UCSD-AML1 (cell line): ENCODE measurements around the gene TGFBR2.
"Not testable (repeated sequence)": the region's sequence is repeated elsewhere in the genome, so short reads cannot be mapped to it uniquely, and the experiment has no call there.

Experiments
- DNase-seq: peaks from one replicate; lab custom pipeline; 2025; ENCODE audit not compliant: unreplicated experiment; lab: John Stamatoyannopoulos, UW

TGFBR2 gene

GRCh38 chr3:30617653-30618052, 11.3 kb downstream of the TGFBR2 start:
- DNase-seq, result no peak

GRCh38 chr3:30618526-30618925, 12.1 kb downstream of the TGFBR2 start:
- DNase-seq, result no peak

- no peak for DNase-seq
Observed at GRCh38 chr3:30619318-30619717, 12.9 kb downstream of the TGFBR2 start.

GRCh38 chr3:30620402-30621360, 14.3 kb downstream of the TGFBR2 start:
- no peak for DNase-seq

- no peak for DNase-seq
Observed at GRCh38 chr3:30621576-30621975, 15.2 kb downstream of the TGFBR2 start.

GRCh38 chr3:30622047-30622545, 15.7 kb downstream of the TGFBR2 start:
- no peak for DNase-seq

GRCh38 chr3:30622790-30623189, 16.4 kb downstream of the TGFBR2 start:
- no peak for DNase-seq

- no peak for DNase-seq
Observed at GRCh38 chr3:30623351-30623750, 16.9 kb downstream of the TGFBR2 start.

GRCh38 chr3:30624480-30624879, 18.1 kb downstream of the TGFBR2 start:
- not testable (repeated sequence) for DNase-seq

GRCh38 chr3:30625541-30626438, 19.4 kb downstream of the TGFBR2 start:
- no peak for DNase-seq

GRCh38 chr3:30626443-30627180, 20.2 kb downstream of the TGFBR2 start:
- no peak for DNase-seq

GRCh38 chr3:30628205-30628900, 22.0 kb downstream of the TGFBR2 start:
- DNase-seq, result no peak

GRCh38 chr3:30628901-30629590, 22.6 kb downstream of the TGFBR2 start:
- DNase-seq, result no peak

GRCh38 chr3:30629746-30630145, 23.3 kb downstream of the TGFBR2 start:
- no peak for DNase-seq

GRCh38 chr3:30630238-30631030, 24.0 kb downstream of the TGFBR2 start:
- no peak for DNase-seq

GRCh38 chr3:30631243-30631904, 25.0 kb downstream of the TGFBR2 start:
- no peak for DNase-seq

GRCh38 chr3:30632065-30632464, 25.7 kb downstream of the TGFBR2 start:
- DNase-seq, result no peak

- no peak for DNase-seq
Observed at GRCh38 chr3:30632521-30632920, 26.1 kb downstream of the TGFBR2 start.
